ENCODE measurements around the gene MRPL58. TPM values are rescaled to one million over a fixed set of nuclear protein-coding genes. Genes with fewer than 3 reads are reported as not detected.
A peak's percentile ranks its signal among the peaks of the same experiment; 100 is the strongest.
"Not testable (repeated sequence)": the region's sequence is repeated elsewhere in the genome, so short reads cannot be mapped to it uniquely, and the experiment has no call there.

MRPL58 gene
- total RNA-seq, 1 donor, result 23.5 TPM

DNA sequence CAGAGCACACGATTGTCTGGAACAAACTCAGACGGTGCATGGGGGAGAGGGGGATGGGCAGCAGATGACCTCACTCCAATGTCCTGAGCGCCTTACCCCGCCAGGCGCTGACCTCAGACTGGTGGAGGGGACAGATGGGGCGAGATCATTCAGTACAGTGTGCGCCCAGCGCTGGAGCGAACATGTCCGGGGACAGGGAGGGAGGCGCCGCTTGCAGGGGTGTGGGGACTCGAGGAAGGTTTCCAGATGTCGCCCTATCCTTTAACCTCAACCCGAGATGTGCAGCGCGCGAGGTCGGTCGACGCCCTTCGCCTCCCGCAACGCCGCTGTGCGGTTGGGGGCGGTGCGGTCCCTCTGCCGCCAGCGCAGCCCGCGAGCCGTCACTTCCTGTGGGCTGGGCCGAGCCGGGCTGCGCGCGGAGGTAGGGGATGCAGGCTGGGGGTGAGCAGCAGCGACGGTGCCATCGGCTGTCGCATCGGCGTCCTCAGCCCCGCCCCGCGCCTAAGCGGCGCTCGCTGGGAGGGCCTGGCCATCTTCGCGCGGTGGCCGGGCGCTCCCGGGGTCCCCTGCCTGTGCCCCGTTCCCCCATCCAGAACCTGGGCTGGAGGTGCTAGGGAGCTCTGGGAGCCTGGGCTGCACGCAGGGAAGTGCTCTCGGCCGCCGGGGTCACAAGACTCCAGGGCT is 30.3 kb upstream of the MRPL58 start:
- Histone ChIP-seq H3K4me1 (ENCODE audit: insufficient read depth, low read length) (peaks cover 13% of the 10 kb centered on the region), H3K4me3 (ENCODE audit: insufficient read depth, low read length) (peak overlapping the region; percentile 89), H3K4me2 (ENCODE audit: insufficient read depth, low read length) (peak overlapping the region; percentile 97), H3K9me3 (ENCODE audit: low read depth, low read length) (no peaks in the 10 kb centered on the region), H3K36me3 (ENCODE audit: insufficient read depth, low read length) (no peaks in the 10 kb centered on the region), H3K79me2 (ENCODE audit: insufficient read depth, low read length) (no peaks in the 10 kb centered on the region), H3K27me3 (ENCODE audit: insufficient read depth, low read length) (peaks cover 10% of the 10 kb centered on the region), H3K27ac (ENCODE audit: low read depth, low read length) (peak overlapping the region; percentile 46), H2AFZ (ENCODE audit: low read length) (peak overlapping the region; percentile 95), H4K20me1 (ENCODE audit: insufficient read depth, low read length) (no peaks in the 10 kb centered on the region)
- DNase-seq (ENCODE audit: insufficient read length, low spot score, missing footprints), result peak; percentile 97
- TF ChIP-seq CTCF (IDR thresholded peaks at IDR 0.05; ENCODE audit: extremely low read depth, low read depth, low read length), result no peak

GRCh38 chr17:74982663-74983313 is 29.7 kb upstream of the MRPL58 start:
- H3K27me3 ChIP-seq (ENCODE audit: insufficient read depth, low read length); H3K36me3 ChIP-seq (ENCODE audit: insufficient read depth, low read length); H3K9me3 ChIP-seq (ENCODE audit: low read depth, low read length); H4K20me1 ChIP-seq (ENCODE audit: insufficient read depth, low read length); H3K79me2 ChIP-seq (ENCODE audit: insufficient read depth, low read length): not testable (repeated sequence)
- peak overlapping the region; percentile 97 for H3K4me2 ChIP-seq (ENCODE audit: insufficient read depth, low read length)
- peak overlapping the region; percentile 89 for H3K4me3 ChIP-seq (ENCODE audit: insufficient read depth, low read length)
- DNase-seq (ENCODE audit: insufficient read length, low spot score, missing footprints), result peak; percentile 70
- peak overlapping the region; percentile 95 for H2AFZ ChIP-seq (ENCODE audit: low read length)
- peak overlapping the region; percentile 46 for H3K27ac ChIP-seq (ENCODE audit: low read depth, low read length)
- H3K4me1 ChIP-seq (ENCODE audit: insufficient read depth, low read length), result peaks cover 13% of the 10 kb centered on the region

DNA sequence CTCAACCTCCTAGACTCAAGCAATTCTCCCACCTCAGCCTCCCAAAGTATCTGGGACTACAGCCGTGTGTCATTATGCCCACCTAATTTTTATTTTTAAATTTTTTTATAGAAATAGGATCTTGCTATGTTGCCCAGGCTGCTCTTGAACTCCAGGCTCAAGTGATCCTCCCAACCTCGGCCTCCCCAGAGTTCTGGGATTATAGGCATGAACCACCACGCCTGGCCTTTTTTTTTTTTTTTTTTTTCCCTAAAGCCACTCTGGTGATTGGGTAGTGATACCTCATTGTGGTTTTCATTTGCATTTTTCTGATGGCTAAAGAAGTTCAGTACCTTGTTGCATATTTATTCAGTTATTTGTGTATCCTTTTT is 26.3 kb upstream of the MRPL58 start:
- H2AFZ ChIP-seq (ENCODE audit: low read length), result no peak overlapping the region
- peaks cover 3% of the 10 kb centered on the region for H4K20me1 ChIP-seq (ENCODE audit: insufficient read depth, low read length)
- no peaks in the 10 kb centered on the region for H3K36me3 ChIP-seq (ENCODE audit: insufficient read depth, low read length)
- no peak overlapping the region for H3K4me3 ChIP-seq (ENCODE audit: insufficient read depth, low read length)
- H3K4me1 ChIP-seq (ENCODE audit: insufficient read depth, low read length), result peaks cover 25% of the 10 kb centered on the region
- no peak overlapping the region for H3K4me2 ChIP-seq (ENCODE audit: insufficient read depth, low read length)
- no peak overlapping the region for H3K27ac ChIP-seq (ENCODE audit: low read depth, low read length)
- H3K9me3 ChIP-seq (ENCODE audit: low read depth, low read length), result no peaks in the 10 kb centered on the region
- H3K27me3 ChIP-seq (ENCODE audit: insufficient read depth, low read length), result no peaks in the 10 kb centered on the region
- no peak for TF ChIP-seq CTCF (IDR thresholded peaks at IDR 0.05; ENCODE audit: extremely low read depth, low read depth, low read length)
- DNase-seq (ENCODE audit: insufficient read length, low spot score, missing footprints), result no peak
- peaks cover 24% of the 10 kb centered on the region for H3K79me2 ChIP-seq (ENCODE audit: insufficient read depth, low read length)

- no peak for TF ChIP-seq CTCF (IDR thresholded peaks at IDR 0.05; ENCODE audit: extremely low read depth, low read depth, low read length)
- H3K9me3 ChIP-seq (ENCODE audit: low read depth, low read length), result no peaks in the 10 kb centered on the region
- peak within 1 kb of the TSS; percentile 93 for H2AFZ ChIP-seq (ENCODE audit: low read length)
- DNase-seq (ENCODE audit: insufficient read length, low spot score, missing footprints), result peak; percentile 100
- no peaks in the 10 kb centered on the region for H3K36me3 ChIP-seq (ENCODE audit: insufficient read depth, low read length)
- peak within 1 kb of the TSS; percentile 100 for H3K27ac ChIP-seq (ENCODE audit: low read depth, low read length)
- H3K27me3 ChIP-seq (ENCODE audit: insufficient read depth, low read length), result no peaks in the 10 kb centered on the region
- H3K4me1 ChIP-seq (ENCODE audit: insufficient read depth, low read length), result peaks cover 22% of the 10 kb centered on the region
- H4K20me1 ChIP-seq (ENCODE audit: insufficient read depth, low read length), result peaks cover 3% of the 10 kb centered on the region
- peaks cover 33% of the 10 kb centered on the region for H3K79me2 ChIP-seq (ENCODE audit: insufficient read depth, low read length)
- peak within 1 kb of the TSS; percentile 99 for H3K4me2 ChIP-seq (ENCODE audit: insufficient read depth, low read length)
- H3K4me3 ChIP-seq (ENCODE audit: insufficient read depth, low read length), result peak within 1 kb of the TSS; percentile 94
These were observed 25.0 kb upstream of the MRPL58 start, which contains the start of gene CDR2L for GRCh38 chr17:74987418-74987908. Gene CDR2L (plus strand): TSS chr17:74987632. CDS start chr17:74988044, 412 bp downstream.

Measured in osteoblast (primary cell).